Pulmonary artery endothelial cell (primary cell): ENCODE data around the gene RPS21. TPM values are rescaled to one million over a fixed set of nuclear protein-coding genes. Genes with fewer than 3 reads are reported as not detected.

Experiments
- DNase-seq: peaks from one replicate; pipeline ENCODE4 v3.0.0-alpha.2; 2011; ENCODE audit warnings: low read depth, low spot score
- total RNA-seq: library from RNA; depleted of rRNA; stranded (reverse); fragments of >200 nt; gene quantifications from 2 replicates; pipeline ENCODE4 v1.2.3, GENCODE V29; 2014

The RPS21 gene
- total RNA-seq, 1 donor from 2014 or later, result 921 TPM

DNA sequence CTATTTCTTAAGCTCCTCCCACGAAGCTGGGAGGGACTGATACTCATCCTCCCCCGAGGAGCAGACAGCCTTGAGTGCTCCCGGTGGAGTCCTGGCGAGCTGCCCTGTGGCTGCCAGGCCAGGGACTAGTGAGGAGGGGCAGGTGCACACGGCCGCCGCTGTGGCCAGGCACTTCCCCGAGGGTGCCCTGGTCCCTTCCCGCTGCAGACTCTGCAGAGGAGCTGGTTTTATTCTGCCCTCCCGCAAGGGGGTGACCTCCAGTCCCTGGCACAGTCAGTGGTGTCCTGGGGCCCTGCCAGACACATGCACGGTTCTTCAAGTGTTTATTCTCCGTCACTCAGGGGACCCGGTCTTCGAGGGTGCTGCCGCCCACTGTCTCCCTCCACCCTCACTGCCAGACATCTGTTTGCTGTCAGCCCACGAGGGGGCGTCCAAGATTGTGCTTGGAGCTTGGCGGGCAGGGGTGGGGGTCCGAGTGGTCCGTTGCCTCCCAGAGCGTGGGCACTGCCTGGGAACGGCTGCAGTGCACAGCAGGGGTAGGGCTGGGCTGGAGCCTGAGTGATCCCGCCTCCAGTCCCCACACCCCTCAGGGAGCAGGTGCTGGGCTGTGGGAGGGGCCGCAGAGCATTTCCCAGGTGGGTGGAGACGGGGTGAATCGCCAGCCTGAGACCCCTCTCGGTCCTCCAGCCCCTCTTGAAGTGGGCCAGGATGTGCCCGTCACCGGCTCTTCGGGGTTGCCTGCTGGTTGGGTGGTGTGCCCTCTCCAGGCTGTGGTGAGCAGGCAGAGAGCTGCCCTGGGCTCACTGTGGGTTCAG lies 23.2 kb downstream of the RPS21 start:
- DNase-seq, result no peak

DNA sequence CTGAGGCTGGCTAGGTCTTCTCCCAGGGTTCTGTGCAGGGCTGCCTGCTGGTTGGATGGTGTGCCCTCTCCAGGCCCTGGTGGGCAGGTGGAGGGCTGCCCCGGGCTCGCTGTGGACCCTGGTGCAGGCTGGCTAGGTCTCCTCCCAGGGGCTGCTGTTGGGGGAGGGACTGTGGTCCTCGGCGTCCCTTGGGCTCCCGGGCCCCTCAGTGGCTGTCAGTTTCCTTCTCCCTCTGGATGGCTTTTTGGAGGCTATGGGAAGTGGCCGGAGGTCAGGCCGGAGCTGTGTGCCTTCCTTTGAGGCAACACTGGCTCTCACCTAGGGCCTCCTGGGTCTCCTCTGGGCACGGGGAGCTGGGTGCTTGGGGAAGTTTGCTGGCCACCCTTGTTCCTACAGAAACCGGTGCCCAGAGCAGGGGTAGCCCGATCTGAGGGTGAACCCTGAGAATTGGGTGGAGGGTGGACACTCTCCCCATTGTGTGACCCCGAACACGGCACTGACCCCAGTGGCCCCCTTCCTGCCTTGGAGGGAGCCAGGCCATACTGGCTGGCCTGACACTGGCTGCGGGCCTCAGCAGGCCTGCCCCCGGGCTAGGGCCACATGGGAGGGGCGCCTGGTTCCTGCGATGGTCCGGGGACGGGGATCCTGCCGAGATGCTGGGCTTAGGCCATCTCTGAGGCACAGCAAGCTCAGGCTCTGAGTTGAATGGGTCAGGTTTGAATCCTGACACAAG lies 24.0 kb downstream of the RPS21 start:
- DNase-seq, result no peak

DNA sequence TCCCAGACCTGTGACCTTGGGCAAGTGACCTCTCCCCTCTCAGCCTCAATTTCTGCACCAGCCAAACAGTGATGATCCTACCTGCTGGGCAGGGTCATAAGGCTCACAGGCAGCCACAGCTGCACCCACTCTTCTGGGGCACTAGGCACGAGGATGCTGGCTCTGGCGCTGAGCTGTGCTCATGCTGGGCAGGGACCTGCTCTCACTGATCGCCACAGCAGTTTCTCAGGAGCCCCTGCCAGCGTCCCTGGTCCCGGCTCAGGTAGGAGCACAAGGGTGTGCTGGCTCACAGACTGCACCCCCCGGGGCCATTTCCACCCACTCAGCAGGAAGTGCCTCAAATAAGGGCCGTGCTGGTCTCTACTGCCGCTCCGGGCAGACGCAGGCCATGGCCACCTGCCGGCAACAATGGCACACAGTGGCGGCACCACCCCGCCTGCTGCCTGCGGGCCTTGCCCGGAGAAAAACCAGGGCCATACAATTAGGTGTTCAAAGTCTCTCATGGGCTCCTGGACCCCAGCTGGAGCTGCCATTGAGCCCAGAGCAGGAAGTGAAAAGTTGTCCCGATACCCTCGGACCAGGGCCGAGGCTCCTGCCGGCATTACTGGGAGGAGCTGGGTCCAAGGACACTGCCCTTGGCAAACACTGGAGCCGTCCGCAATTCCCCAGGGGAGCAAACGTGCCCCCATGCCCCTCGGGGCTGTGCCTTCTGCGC lies 24.7 kb downstream of the RPS21 start:
- DNase-seq, result no peak

DNA sequence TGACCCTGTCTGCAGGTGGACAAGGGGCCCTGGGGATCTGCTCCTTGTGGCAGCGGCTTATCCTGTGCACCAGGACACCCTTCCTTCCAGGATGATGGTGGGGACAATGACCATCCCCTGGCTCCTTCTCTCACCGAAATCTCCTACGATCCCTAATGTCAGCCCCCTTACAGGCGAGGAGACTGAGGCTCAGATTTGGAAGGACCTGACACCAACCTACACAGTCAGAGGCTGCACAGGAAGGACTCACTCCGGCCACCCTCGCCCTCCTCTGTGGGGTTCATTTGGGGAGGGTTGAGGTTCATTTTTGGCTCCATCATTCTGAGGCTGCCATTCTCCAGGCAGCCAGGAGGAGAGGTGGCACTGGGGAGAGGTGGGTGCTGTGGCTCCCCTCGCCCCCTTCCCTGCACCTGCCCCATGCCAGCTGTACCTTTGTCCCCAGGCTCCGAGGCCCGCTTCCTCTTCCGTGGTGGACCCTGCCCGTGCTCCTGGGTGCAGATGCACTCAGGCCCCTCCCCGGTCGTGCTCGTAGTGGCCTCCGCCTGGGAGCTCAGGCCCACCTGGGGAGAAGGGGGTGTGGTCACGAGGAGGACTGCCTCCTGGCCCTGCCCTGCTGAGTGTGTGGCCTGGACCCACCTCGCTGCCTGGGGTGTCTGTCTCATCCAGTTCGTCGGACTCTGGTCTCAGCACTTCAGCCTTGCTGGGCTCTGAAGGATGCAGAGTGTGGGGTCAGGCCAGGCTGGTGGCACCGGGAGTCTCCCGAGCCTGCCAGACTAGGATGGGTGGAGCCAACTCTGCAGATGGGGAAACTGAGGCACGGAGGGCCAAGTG lies 25.5 kb downstream of the RPS21 start:
- no peak for DNase-seq

DNA sequence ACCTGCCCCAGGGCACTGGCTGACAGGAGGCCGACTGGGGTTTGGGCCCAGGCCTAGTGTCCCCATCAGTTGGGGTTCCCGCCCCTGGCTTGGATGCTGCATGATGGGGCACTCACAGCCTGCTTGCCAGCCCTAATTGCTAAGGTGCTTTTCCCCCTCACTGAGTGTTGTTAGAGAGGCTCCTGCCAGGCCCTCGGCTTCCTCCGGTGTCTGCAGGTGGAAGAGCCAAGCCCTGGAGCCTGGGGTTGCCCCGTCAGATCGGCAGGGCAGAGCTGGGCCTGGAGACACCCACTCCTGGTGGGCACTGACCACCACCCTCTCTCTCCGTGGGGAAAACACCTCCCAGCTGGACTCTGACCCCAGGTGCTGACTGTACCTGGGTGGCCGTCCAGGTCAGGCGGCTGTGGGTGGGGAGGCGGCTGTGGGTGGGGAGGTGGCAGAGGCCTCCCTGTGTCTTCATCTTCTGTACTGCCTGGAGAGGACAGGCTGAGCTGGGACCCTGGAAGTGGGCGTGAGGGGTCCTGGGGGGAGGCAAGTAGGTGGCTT lies 26.2 kb downstream of the RPS21 start:
- DNase-seq, result no peak

DNA sequence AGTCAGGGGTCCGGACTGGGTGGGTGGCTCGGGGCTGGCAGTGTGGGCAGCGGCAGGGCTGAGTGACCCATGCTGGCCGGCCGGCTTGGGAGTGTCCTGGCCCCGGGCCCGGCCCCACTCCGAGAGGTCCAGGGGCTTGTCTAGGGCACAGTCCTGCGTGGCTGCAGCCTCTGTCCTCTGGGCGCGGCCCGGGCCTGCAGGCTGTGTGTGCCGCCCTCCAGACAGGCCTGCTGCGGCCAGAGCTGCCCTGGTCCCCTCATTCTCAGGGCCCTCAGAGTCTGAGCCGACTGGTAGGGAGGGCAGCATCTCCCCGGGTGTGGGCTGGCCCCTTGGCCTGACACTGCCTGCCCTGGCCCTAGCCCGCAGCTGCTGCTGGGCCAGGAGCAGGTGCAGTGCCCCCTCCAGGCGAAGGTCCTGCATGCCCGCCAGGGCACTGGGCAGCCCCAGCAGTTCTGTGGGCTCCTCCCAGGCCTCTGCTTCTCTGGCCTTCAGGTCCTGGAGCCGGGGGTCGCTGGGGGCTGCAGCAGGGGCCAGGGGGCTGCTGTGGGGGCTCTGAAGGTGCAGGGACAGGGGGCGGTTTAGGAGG lies 27.1 kb downstream of the RPS21 start:
- DNase-seq, result no peak

DNA sequence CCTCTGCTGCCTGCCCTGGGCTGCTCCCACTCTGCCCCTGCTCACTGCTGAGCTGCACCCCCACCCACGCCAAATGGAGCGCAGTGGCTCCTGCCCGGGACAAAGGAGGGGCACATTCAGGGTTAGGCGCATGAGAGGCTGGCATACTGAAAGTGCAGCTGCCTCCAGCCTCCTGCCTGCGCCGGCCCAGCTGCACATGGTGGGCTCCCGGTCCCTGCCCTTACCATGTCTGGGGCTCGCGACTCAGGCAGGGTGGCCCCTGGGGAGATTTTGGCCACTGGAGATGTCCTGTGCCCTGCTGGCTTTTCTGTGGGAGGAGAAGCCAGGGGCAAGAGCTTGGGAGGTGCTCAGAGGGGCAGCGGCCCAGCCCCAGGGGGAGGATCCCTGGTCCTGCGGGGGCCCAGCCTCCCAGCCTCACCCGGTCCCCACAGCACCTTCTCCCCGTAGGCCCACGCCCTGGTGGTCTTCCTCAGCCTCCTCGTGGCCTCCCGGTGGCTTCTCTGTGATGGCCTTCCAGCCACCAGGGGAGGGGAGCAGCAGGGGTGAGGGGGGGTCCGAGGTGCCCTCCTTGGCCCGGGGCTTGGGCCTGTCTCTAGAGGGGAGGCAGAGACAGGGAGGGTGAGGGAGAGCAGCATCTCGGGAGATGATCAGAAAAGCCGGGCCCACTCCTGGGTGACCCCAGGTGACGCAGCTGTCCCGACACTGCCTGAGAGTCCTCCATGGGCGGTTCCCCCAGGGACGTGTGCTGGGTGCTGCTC lies 28.6 kb downstream of the RPS21 start:
- no peak for DNase-seq

DNA sequence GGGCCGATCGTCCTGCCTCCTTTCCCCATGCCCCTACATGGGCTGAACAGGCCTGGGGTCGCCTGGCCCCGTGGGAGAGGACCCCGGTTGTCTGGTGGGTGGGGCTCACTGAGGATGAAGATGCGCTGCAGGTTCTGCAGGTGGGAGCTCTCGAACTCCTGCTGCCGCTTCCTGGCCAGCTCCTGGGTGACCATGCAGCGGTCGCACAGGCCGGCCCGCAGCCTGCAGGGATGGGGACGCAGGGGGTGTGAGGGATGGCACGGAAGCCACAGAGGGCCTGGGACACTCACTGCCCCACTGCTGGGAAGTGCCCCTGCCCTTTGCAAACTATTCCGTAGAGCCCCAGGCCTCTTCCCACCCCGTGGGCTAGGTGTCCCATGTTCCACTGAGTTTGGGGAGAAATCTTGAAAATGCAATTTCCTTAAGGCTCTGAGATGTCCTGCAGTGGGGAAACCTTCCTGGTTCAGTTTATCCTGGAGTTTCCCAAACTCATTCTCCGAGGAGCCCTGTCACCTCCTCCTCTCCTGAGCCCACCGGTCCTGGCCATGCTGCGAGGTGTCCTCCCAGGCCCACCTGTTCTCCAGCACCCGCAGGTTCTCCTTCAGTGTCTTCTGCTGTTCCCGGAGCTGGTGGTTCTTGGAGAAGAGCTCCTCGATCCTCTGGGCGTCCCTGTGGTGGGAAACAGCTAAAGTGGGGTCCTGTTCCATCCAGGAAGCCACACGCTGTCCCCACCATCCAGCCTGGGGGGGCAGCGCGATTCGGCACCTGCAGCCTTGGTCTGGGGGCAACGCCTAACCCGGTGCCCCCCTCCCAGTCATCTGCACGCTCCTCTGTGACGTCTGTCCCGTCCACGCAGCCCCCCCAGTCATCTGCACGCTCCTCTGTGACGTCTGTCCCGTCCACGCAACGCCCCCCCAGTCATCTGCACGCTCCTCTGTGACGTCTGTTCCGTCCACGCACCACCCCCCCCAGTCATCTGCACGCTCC lies 30.0 kb downstream of the RPS21 start:
- DNase-seq, result no peak

DNA sequence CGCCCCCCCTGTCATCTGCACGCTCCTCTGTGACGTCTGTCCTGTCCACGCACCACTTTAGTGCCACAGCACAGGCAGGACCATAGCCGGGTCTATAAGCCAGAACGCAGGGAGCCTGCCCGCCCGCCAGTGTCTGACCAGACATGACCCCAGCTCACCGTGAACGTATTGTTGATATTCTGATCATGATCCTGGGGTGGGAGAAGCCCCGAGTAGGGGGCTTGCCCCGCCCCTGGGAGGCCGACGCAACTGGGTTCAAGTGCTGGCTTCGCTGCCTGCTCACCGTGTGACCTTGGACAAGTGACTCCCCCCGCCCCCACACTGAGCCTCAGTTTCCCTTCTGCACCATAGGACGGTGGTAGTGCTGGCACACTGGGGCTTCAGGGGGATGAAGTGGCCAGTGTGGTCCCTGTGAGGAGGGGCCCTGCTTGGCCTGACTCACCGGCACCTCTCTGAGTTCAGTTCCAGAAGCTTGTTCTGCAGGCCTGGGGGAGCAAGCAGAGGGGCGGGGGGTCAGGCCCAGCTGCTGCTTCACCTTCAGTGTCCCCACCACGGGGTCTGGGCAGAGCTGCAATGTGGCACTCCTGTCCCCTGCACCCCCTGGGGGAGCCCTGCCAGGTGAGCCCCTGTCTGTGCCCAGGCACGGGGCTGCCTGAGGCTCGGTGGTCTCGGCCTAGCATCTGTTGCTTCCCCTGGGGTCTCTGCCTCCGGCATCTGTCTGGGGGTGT lies 31.2 kb downstream of the RPS21 start:
- no peak for DNase-seq

DNA sequence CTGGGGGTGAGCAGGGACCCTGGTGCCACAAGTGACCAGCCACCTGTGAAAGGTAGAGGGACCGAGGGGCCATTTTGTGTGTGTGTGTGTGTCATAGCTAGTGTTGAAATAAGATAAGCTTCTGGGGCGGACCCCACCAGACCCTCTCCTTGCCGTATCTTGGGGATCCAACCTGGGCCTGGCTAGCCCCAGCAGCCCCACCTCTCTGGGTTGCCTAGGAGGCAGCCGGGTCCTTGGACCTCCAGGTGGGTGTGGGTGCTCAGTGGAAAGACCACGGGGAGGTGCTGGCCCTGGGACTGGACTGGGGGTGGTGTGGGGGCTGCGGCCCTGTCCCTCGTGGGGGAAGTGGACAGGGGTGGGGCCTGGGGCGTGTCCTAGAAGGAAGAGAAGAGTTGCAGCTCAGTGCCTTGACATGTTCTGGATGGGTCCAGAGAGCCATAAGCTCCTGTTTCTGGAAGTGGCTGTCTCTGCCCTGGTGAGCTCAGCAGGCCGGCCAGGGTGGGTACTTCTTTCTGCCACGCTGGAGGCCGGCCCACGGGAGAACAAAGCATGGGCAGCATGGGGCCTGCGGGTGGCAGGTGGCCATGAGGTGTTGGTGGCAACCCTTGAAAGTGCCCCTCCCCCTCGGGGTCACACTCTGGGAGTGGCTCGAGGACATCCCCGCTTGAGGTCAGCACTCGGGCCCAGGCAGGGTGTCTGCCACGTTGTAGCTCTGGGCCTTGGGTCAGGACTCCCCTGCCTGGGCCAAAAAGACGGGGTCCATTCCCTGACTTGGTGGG lies 32.0 kb downstream of the RPS21 start:
- no peak for DNase-seq

DNA sequence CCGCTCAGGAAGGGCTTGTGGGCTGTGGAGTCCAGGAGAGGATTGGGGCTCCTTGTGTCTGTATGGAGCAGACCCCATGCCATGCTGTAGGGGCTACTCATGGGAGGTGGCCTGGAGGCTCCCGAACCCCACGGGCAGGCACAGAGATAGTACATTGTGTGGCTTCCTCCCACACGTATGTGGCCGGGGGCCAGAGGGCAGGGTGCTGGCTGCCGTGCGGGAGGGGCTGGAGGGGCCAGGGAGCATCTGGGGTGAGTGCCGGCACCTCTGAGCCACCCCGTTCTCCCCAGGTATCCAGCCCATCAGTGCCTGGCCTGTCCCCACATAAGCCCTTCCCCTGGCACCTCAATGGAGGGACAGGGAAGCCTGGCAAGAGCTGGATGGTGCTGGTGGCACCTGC lies 32.9 kb downstream of the RPS21 start:
- DNase-seq, result no peak

DNA sequence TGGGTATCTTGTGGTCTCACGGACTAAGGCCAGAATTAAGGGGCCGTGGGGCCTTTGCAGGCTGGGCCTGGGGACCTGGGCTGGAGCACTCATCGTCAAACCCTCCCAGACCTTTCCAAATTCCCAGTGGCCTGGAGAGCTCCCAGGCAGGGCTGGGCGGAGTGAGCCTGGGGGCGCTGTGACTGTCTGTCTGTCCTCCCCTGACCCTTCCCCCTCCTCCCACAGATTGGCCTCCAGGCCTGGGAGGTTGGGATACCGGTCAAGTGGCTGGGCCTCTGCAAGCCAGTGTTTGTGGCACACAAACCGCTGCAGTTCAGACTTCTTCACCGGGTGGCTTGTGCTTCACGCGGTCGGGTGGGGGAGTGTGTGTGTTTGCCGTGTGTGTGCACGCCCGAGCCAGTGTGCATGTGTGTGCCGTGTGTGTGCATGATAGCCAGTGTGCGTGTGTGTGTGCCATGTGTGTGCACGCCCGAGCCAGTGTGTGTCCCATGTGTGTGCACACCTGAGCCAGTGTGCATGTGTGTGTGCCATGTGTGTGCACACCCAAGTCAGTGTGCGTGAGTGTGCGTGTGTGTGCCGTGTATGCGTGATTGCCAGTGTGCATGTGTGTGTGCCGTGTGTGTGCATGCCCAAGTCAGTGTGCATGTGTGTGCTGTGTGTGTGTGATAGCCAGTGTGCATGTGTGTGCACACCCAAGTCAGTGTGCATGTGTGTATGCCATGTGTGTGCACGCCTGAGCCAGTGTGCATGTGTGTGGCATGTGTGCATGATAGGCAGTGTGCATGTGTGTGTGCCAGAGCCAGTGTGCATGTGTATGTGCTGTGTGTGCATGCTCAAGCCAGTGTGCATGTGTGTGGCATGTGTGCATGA lies 34.2 kb downstream of the RPS21 start:
- DNase-seq, result no peak

DNA sequence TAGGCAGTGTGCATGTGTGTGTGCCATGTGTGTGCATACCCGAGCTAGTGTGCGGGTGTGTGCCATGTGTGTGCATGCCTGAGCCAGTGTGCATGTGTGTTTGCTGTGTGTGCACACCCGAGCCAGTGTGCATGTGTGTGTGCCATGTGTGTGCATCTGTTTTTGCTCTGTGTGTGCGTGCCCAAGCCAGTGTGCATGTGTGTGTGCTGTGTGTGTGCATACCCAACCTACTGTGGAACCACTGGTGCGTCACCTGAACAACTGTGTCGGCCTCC lies 34.8 kb downstream of the RPS21 start:
- DNase-seq, result no peak

DNA sequence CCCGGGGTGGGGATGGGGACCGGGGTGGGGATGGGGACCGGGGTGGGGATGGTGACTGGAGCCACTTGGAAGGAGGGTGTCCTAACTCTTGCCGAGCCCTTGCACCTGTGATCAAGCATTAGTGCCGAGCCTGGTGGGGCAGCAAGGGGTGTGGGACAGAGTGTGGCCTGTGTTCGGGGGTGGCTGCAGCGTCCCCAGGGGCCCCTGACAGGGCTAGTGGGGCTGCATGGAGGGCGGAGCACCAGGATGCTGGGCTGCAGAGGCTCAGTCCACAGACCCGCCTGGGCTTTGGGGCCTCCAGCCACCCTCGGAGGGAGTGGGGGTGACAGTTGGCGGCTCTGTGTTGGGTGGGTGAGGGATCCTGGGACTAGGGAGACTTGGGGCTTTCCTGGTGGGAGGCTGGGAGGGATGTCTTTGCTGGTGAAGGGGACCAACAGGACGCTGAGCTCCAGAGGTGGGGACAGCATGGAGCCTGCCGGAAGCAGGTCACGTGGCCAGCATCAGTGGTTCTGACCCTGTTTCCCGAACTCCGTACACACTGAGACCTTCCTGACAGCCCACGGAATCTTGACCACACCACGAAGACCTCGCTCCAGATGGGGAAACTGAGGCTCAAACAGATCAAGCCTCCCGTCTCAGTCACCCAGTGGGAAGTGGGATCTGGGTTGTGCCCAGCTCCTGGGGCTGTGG lies 35.9 kb downstream of the RPS21 start:
- no peak for DNase-seq

DNA sequence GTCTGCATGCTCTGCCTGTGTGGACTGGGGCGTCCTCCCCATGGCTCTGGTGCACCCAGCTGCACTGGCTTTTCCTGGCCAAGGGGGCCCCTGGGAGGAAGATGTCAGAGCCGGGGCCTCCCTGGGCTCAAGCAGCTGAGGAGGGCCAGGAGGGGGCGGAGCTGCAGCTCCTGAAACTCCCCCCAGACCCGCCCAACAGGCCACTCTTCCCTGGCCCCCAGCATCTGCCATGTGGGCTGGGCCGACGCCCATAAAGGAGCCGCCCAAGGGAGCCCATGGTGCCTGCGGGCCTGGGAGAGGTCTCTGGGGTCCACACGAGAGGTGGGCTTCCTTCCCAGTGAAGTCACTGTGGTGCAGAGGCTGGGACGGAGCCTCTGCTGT lies 36.4 kb downstream of the RPS21 start:
- DNase-seq, result no peak
